ENCODE results near the gene TMEM141. TPM values are rescaled to one million over a fixed set of nuclear protein-coding genes. Genes with fewer than 3 reads are reported as not detected.

TMEM141 gene
- total and polyA plus RNA-seq, 2 experiments from 2014 or later, result 200 to 238 TPM

DNA sequence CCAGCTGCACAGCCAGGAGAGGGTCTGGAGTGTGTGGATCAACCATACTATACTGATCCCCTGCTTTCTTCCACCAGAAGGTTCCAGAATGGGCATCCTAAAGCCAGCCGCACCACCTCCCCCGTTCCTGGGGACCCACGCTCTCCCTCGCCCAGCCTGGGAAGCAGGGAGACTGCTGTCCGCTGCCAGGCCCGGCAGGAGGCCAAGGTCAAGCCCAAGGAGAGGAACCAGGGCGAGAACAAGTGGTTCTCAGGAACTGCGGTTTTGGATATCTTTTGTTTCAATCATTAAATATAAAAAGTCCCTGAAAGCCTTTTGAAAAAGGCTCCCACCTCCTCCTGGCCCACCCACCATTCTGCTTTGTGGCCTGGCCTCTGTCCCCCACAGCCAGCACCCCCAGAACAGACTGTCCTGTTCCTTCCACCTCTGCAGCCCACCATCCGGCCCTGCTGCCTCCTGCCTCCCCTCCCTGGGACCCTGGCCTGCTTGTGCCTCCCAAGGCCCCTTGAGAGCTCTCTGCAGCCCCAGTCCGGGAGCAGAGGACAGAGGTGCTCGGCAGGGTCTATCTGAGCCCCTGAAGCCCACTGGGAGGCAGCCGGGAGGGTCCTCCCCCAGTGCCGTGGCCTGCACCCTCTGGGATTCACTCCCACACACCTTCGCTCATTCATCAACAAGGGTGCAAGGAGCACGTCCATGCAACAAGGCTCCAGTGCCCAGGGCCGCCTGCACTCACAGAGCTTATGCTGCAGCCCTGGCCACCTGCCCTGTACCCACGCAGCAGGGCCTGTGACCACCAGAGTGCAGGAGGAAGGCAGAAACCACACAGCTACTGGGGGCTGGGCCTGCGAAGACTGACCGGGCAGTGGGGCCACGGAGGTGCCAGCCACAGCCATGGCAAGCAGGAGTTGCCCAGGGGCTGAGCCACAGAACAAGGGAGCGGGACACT lies 42.2 kb upstream of the TMEM141 start:
- Histone ChIP-seq H3K36me3 (no peaks in the 10 kb centered on the region), H3K27me3 (no peaks in the 10 kb centered on the region), H3K4me1 (ENCODE audit: low read depth) (no peaks in the 10 kb centered on the region), H3K4me3 (no peak overlapping the region), H3K9me3 (ENCODE audit: low read depth) (no peaks in the 10 kb centered on the region), H3K27ac (no peak overlapping the region)
- DNase-seq (ENCODE audit: low read depth in 1 of 2, low spot score in 1 of 2), result no peak
- TF ChIP-seq, protein P1, sequence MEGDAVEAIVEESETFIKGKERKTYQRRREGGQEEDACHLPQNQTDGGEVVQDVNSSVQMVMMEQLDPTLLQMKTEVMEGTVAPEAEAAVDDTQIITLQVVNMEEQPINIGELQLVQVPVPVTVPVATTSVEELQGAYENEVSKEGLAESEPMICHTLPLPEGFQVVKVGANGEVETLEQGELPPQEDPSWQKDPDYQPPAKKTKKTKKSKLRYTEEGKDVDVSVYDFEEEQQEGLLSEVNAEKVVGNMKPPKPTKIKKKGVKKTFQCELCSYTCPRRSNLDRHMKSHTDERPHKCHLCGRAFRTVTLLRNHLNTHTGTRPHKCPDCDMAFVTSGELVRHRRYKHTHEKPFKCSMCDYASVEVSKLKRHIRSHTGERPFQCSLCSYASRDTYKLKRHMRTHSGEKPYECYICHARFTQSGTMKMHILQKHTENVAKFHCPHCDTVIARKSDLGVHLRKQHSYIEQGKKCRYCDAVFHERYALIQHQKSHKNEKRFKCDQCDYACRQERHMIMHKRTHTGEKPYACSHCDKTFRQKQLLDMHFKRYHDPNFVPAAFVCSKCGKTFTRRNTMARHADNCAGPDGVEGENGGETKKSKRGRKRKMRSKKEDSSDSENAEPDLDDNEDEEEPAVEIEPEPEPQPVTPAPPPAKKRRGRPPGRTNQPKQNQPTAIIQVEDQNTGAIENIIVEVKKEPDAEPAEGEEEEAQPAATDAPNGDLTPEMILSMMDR (IDR thresholded peaks at IDR 0.05; ENCODE audit: low read depth, low read length), result no peak

- Histone ChIP-seq H3K27ac (no peak overlapping the region), H3K36me3 (no peaks in the 10 kb centered on the region), H3K9me3 (ENCODE audit: low read depth) (no peaks in the 10 kb centered on the region), H3K4me1 (ENCODE audit: low read depth) (no peaks in the 10 kb centered on the region), H3K4me3 (no peak overlapping the region), H3K27me3 (no peaks in the 10 kb centered on the region)
- TF ChIP-seq, protein P1 (IDR thresholded peaks at IDR 0.05; ENCODE audit: low read depth, low read length), result no peak
- no peak for DNase-seq (ENCODE audit: low read depth in 1 of 2, low spot score in 1 of 2)
Observed at GRCh38 chr9:136750526-136750925, 40.6 kb upstream of the TMEM141 start.

DNA sequence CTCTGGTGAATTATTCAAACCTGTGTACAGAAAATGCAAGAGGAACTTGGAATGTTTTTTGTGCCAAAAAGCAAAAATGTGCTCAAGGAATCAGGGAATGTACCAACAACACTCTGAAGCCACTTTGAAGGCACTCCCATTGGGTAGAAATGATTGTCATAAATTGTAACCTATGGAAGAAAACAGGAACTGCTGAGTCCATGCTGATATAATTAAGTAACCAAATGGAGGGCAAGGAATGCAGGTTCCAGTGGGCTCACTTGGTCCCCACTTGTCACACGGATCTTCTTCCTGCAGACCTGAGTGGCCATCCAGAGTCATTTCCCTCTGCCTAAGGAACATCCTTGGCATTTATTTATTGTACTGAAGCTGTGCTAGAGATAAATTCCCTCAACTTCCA lies 39.9 kb upstream of the TMEM141 start:
- H3K4me3 ChIP-seq, result no peak overlapping the region
- H3K4me1 ChIP-seq (ENCODE audit: low read depth), result no peaks in the 10 kb centered on the region
- no peak for DNase-seq (ENCODE audit: low read depth in 1 of 2, low spot score in 1 of 2)
- TF ChIP-seq, protein P1 (IDR thresholded peaks at IDR 0.05; ENCODE audit: low read depth, low read length), result no peak
- no peaks in the 10 kb centered on the region for H3K27me3 ChIP-seq
- no peaks in the 10 kb centered on the region for H3K9me3 ChIP-seq (ENCODE audit: low read depth)
- no peak overlapping the region for H3K27ac ChIP-seq
- no peaks in the 10 kb centered on the region for H3K36me3 ChIP-seq

GRCh38 chr9:136751814-136752213 lies 39.3 kb upstream of the TMEM141 start:
- Histone ChIP-seq H3K9me3 (ENCODE audit: low read depth) (no peaks in the 10 kb centered on the region), H3K4me1 (ENCODE audit: low read depth) (no peaks in the 10 kb centered on the region), H3K27me3 (no peaks in the 10 kb centered on the region), H3K27ac (no peak overlapping the region), H3K4me3 (no peak overlapping the region), H3K36me3 (no peaks in the 10 kb centered on the region)
- TF ChIP-seq, protein P1 (IDR thresholded peaks at IDR 0.05; ENCODE audit: low read depth, low read length), result no peak
- DNase-seq (ENCODE audit: low read depth in 1 of 2, low spot score in 1 of 2), result no peak

GRCh38 chr9:136753371-136754058 lies 37.6 kb upstream of the TMEM141 start:
- no peak overlapping the region for H3K4me3 ChIP-seq

More at GRCh38 chr9:136753371-136754058, 37.6 kb upstream of the TMEM141 start:
- Histone ChIP-seq H3K27ac (no peak overlapping the region), H3K4me1 (ENCODE audit: low read depth) (no peaks in the 10 kb centered on the region), H3K27me3 (no peaks in the 10 kb centered on the region), H3K9me3 (ENCODE audit: low read depth) (no peaks in the 10 kb centered on the region), H3K36me3 (no peaks in the 10 kb centered on the region)
- DNase-seq (ENCODE audit: low read depth in 1 of 2, low spot score in 1 of 2), result no peak
- TF ChIP-seq, protein P1 (IDR thresholded peaks at IDR 0.05; ENCODE audit: low read depth, low read length), result no peak

Data from cardiac muscle cell (in vitro differentiated cells and primary cell).